Measurements from ENCODE around the gene MITF.
A peak's percentile ranks its signal among the peaks of the same experiment; 100 is the strongest.

Gene MITF

DNA sequence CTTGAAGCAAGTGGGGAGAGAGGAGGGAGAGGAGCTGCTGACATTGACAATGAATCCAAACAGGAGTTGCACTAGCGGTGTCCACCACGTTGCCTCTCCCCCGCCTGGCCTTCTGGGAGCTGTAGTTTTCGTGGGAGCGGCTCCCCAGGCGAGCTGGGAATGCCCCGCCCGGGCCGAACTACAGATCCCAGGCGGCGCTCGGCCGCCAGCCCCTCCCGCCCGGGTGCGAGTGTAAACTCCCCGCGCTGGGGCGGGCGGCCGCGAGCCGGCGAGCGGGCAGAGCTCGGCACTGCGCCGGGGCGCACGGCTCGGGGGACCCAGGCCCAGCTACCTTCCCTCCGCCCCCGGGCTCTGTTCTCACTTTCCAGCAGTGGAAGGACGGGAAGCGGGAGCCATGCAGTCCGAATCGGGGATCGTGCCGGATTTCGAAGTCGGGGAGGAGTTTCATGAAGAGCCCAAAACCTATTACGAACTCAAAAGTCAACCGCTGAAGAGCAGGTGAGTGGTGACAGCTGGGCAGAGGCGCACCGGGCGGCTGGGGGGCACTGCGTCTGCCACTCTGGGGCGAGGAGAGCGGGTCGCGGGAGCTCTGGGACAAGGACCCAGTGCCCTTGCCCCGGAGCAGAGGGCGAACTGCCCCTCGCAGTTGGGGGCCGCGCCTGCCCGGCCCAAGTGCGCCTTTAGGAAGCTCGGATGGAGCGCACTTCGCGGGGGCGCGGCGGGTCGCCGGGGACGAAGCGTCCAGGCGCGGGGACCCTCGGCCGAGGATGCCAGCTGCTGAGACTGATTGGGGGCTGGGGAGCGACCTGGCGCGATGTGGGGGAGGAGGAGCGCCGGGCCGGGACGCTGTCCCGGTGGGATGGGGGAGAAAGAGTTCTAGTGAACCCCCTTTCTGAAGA is at the start of gene MITF:
TSS of gene MITF (plus strand) at position 261 of the 899 bp plus-strand sequence. CDS start at position 395, 134 bp downstream.
- Histone ChIP-seq H3K4me1 (ENCODE audit: control insufficient read depth, insufficient read depth, low read length) (peaks cover 18% of the 10 kb centered on the region), H3K9me3 (ENCODE audit: control insufficient read depth in 2 of 2, low read length in 2 of 2) (no peaks in the 10 kb centered on the region), H3K27ac (ENCODE audit: low read length) (peak within 1 kb of the TSS; percentile 74), H3K4me3 (ENCODE audit: low read length in 2 of 2) (peak within 1 kb of the TSS; percentile 61 to 95), H3K36me3 (ENCODE audit: control insufficient read depth in 2 of 2, insufficient read depth in 2 of 2, low read length in 2 of 2) (no peaks in the 10 kb centered on the region), H3K27me3 (ENCODE audit: control insufficient read depth in 1 of 2, insufficient read depth in 2 of 2, low read length in 2 of 2) (no peaks in the 10 kb centered on the region), H3K9ac (ENCODE audit: low read length in 2 of 2) (peak within 1 kb of the TSS; percentile 78 to 87)

- Histone ChIP-seq H3K4me3 (ENCODE audit: low read length in 2 of 2) (no peak overlapping the region), H3K4me1 (ENCODE audit: control insufficient read depth, insufficient read depth, low read length) (peaks cover 7% of the 10 kb centered on the region), H3K36me3 (ENCODE audit: control insufficient read depth in 2 of 2, insufficient read depth in 2 of 2, low read length in 2 of 2) (no peaks in the 10 kb centered on the region), H3K27me3 (ENCODE audit: control insufficient read depth in 1 of 2, insufficient read depth in 2 of 2, low read length in 2 of 2) (no peaks in the 10 kb centered on the region), H3K9me3 (ENCODE audit: control insufficient read depth in 2 of 2, low read length in 2 of 2) (no peaks in the 10 kb centered on the region), H3K9ac (ENCODE audit: low read length in 2 of 2) (no peak overlapping the region), H3K27ac (ENCODE audit: low read length) (no peak overlapping the region)
Measured at GRCh38 chr3:69691860-69692259, 47.4 kb upstream of the MITF start.

GRCh38 chr3:69692761-69693160 is 46.5 kb upstream of the MITF start:
- Histone ChIP-seq H3K36me3 (ENCODE audit: control insufficient read depth in 2 of 2, insufficient read depth in 2 of 2, low read length in 2 of 2) (no peaks in the 10 kb centered on the region), H3K4me3 (ENCODE audit: low read length in 2 of 2) (no peak overlapping the region), H3K9me3 (ENCODE audit: control insufficient read depth in 2 of 2, low read length in 2 of 2) (no peaks in the 10 kb centered on the region), H3K4me1 (ENCODE audit: control insufficient read depth, insufficient read depth, low read length) (peaks cover 4% of the 10 kb centered on the region), H3K27me3 (ENCODE audit: control insufficient read depth in 1 of 2, insufficient read depth in 2 of 2, low read length in 2 of 2) (no peaks in the 10 kb centered on the region), H3K27ac (ENCODE audit: low read length) (no peak overlapping the region), H3K9ac (ENCODE audit: low read length in 2 of 2) (no peak overlapping the region)

GRCh38 chr3:69695443-69695842 is 43.8 kb upstream of the MITF start:
- Histone ChIP-seq H3K9ac (ENCODE audit: low read length in 2 of 2) (no peak overlapping the region), H3K9me3 (ENCODE audit: control insufficient read depth in 2 of 2, low read length in 2 of 2) (peaks cover 0 to under 1% of the 10 kb centered on the region in 2 donors), H3K27ac (ENCODE audit: low read length) (no peak overlapping the region), H3K27me3 (ENCODE audit: control insufficient read depth in 1 of 2, insufficient read depth in 2 of 2, low read length in 2 of 2) (no peaks in the 10 kb centered on the region), H3K36me3 (ENCODE audit: control insufficient read depth in 2 of 2, insufficient read depth in 2 of 2, low read length in 2 of 2) (no peaks in the 10 kb centered on the region), H3K4me3 (ENCODE audit: low read length in 2 of 2) (no peak overlapping the region), H3K4me1 (ENCODE audit: control insufficient read depth, insufficient read depth, low read length) (peaks cover 4% of the 10 kb centered on the region)

GRCh38 chr3:69695933-69696332 is 43.3 kb upstream of the MITF start:
- no peak overlapping the region for H3K27ac ChIP-seq (ENCODE audit: low read length)
- no peaks in the 10 kb centered on the region for H3K27me3 ChIP-seq (ENCODE audit: control insufficient read depth in 1 of 2, insufficient read depth in 2 of 2, low read length in 2 of 2)
- H3K9ac ChIP-seq (ENCODE audit: low read length in 2 of 2) = no peak overlapping the region
- H3K4me3 ChIP-seq (ENCODE audit: low read length in 2 of 2) = no peak overlapping the region
- H3K9me3 ChIP-seq (ENCODE audit: control insufficient read depth in 2 of 2, low read length in 2 of 2) = peaks cover 0 to 2% of the 10 kb centered on the region in 2 donors
- peaks cover 2% of the 10 kb centered on the region for H3K4me1 ChIP-seq (ENCODE audit: control insufficient read depth, insufficient read depth, low read length)
- H3K36me3 ChIP-seq (ENCODE audit: control insufficient read depth in 2 of 2, insufficient read depth in 2 of 2, low read length in 2 of 2) = no peaks in the 10 kb centered on the region

- no peak overlapping the region for H3K4me3 ChIP-seq (ENCODE audit: low read length in 2 of 2)
- H3K9ac ChIP-seq (ENCODE audit: low read length in 2 of 2) = no peak overlapping the region
- H3K27me3 ChIP-seq (ENCODE audit: control insufficient read depth in 1 of 2, insufficient read depth in 2 of 2, low read length in 2 of 2) = no peaks in the 10 kb centered on the region
- peaks cover 0 to 2% of the 10 kb centered on the region in 2 donors for H3K9me3 ChIP-seq (ENCODE audit: control insufficient read depth in 2 of 2, low read length in 2 of 2)
- H3K27ac ChIP-seq (ENCODE audit: low read length) = no peak overlapping the region
- H3K36me3 ChIP-seq (ENCODE audit: control insufficient read depth in 2 of 2, insufficient read depth in 2 of 2, low read length in 2 of 2) = no peaks in the 10 kb centered on the region
- H3K4me1 ChIP-seq (ENCODE audit: control insufficient read depth, insufficient read depth, low read length) = peaks cover 2% of the 10 kb centered on the region
Measured at GRCh38 chr3:69696367-69696766, 42.9 kb upstream of the MITF start.

DNA sequence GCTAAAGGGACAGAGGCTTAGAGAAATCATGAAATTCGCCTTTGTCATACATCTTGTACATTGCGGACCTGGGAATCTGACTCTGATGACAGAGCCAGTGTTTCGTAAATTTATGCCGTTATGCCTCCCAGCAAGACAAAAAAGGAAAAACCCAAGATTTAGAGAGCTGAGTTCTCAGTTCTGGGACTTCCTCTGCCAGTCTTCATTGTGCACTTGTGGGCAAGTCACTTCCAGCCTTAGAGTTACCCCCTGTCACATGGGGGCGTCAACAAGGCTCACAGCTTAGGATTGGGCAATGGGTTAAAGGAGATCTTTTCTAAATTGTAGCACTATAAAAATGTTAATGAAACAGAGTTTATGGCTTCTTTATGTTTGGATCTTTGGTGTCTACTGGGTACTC is 41.9 kb upstream of the MITF start:
- H3K36me3 ChIP-seq (ENCODE audit: control insufficient read depth in 2 of 2, insufficient read depth in 2 of 2, low read length in 2 of 2) = no peaks in the 10 kb centered on the region
- peaks cover 2% of the 10 kb centered on the region for H3K4me1 ChIP-seq (ENCODE audit: control insufficient read depth, insufficient read depth, low read length)
- H3K9me3 ChIP-seq (ENCODE audit: control insufficient read depth in 2 of 2, low read length in 2 of 2) = peaks cover 0 to 2% of the 10 kb centered on the region in 2 donors
- no peak overlapping the region for H3K9ac ChIP-seq (ENCODE audit: low read length in 2 of 2)
- H3K27ac ChIP-seq (ENCODE audit: low read length) = no peak overlapping the region
- H3K27me3 ChIP-seq (ENCODE audit: control insufficient read depth in 1 of 2, insufficient read depth in 2 of 2, low read length in 2 of 2) = no peaks in the 10 kb centered on the region
- no peak overlapping the region for H3K4me3 ChIP-seq (ENCODE audit: low read length in 2 of 2)

- Histone ChIP-seq H3K9ac (ENCODE audit: low read length in 2 of 2) (no peak overlapping the region), H3K4me3 (ENCODE audit: low read length in 2 of 2) (no peak overlapping the region), H3K9me3 (ENCODE audit: control insufficient read depth in 2 of 2, low read length in 2 of 2) (peaks cover 0 to 2% of the 10 kb centered on the region in 2 donors)
Measured at GRCh38 chr3:69698728-69699127, 40.5 kb upstream of the MITF start.

DNA sequence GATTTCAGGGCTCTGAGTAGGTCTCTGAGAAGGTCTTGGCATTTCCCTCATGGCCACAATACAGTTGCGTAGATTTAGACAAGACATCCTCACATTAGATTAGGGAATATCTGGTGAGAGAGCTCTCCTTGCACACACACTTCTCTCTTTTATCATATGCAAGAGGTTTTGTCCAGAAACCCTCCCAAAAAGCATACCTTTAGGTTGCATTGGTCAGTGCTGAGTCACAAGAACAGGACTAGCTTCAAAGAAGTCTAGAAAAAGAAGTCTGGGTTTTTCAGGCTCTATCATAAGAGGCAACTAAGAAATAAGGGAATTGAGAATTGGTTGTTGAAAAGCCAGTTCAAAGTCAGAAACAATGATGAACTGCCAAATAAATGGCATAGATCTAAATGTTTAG is 40.1 kb upstream of the MITF start:
- Histone ChIP-seq H3K4me1 (ENCODE audit: control insufficient read depth, insufficient read depth, low read length) (no peaks in the 10 kb centered on the region), H3K27ac (ENCODE audit: low read length) (no peak overlapping the region), H3K36me3 (ENCODE audit: control insufficient read depth in 2 of 2, insufficient read depth in 2 of 2, low read length in 2 of 2) (no peaks in the 10 kb centered on the region), H3K27me3 (ENCODE audit: control insufficient read depth in 1 of 2, insufficient read depth in 2 of 2, low read length in 2 of 2) (no peaks in the 10 kb centered on the region), H3K9me3 (ENCODE audit: control insufficient read depth in 2 of 2, low read length in 2 of 2) (peaks cover 0 to 2% of the 10 kb centered on the region in 2 donors), H3K9ac (ENCODE audit: low read length in 2 of 2) (no peak overlapping the region), H3K4me3 (ENCODE audit: low read length in 2 of 2) (no peak overlapping the region)

More at GRCh38 chr3:69698728-69699127, 40.5 kb upstream of the MITF start:
- Histone ChIP-seq H3K36me3 (ENCODE audit: control insufficient read depth in 2 of 2, insufficient read depth in 2 of 2, low read length in 2 of 2) (no peaks in the 10 kb centered on the region), H3K27me3 (ENCODE audit: control insufficient read depth in 1 of 2, insufficient read depth in 2 of 2, low read length in 2 of 2) (no peaks in the 10 kb centered on the region), H3K27ac (ENCODE audit: low read length) (no peak overlapping the region), H3K4me1 (ENCODE audit: control insufficient read depth, insufficient read depth, low read length) (no peaks in the 10 kb centered on the region)

DNA sequence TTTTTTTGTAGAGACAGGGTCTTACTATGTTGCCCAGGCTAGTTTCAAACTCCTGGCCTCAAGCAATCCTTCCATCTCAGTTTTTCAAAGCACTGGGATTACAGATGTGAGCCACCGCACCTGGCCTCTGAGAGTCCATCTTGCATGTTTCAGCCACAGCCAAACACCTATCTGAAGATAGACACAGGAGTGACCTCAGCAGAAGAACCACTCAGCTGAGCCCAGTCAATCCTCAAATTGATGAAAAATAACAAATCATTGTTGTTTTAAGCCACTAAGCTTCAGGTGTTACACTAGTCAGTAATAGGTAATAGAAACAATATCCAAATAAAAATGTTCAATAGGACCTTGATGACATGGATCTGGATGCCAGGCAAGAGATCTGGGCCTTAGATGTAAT is 38.3 kb upstream of the MITF start:
- H3K27me3 ChIP-seq (ENCODE audit: control insufficient read depth in 1 of 2, insufficient read depth in 2 of 2, low read length in 2 of 2) = no peaks in the 10 kb centered on the region
- no peak overlapping the region for H3K4me3 ChIP-seq (ENCODE audit: low read length in 2 of 2)
- H3K9ac ChIP-seq (ENCODE audit: low read length in 2 of 2) = no peak overlapping the region

More for the DNA sequence above, 38.3 kb upstream of the MITF start:
- Histone ChIP-seq H3K27ac (ENCODE audit: low read length) (no peak overlapping the region), H3K4me1 (ENCODE audit: control insufficient read depth, insufficient read depth, low read length) (no peaks in the 10 kb centered on the region), H3K36me3 (ENCODE audit: control insufficient read depth in 2 of 2, insufficient read depth in 2 of 2, low read length in 2 of 2) (no peaks in the 10 kb centered on the region), H3K9me3 (ENCODE audit: control insufficient read depth in 2 of 2, low read length in 2 of 2) (peaks cover 0 to 2% of the 10 kb centered on the region in 2 donors)
